ENCODE measurements around the gene GLDC.
"Not testable (repeated sequence)": the region's sequence is repeated elsewhere in the genome, so short reads cannot be mapped to it uniquely, and the experiment has no call there.

Gene GLDC

GRCh38 chr9:6660512-6660911 is 15.0 kb upstream of the GLDC start:
- no peak for FAIRE-seq

GRCh38 chr9:6658628-6659353 is 13.3 kb upstream of the GLDC start:
- no peak for FAIRE-seq

DNA sequence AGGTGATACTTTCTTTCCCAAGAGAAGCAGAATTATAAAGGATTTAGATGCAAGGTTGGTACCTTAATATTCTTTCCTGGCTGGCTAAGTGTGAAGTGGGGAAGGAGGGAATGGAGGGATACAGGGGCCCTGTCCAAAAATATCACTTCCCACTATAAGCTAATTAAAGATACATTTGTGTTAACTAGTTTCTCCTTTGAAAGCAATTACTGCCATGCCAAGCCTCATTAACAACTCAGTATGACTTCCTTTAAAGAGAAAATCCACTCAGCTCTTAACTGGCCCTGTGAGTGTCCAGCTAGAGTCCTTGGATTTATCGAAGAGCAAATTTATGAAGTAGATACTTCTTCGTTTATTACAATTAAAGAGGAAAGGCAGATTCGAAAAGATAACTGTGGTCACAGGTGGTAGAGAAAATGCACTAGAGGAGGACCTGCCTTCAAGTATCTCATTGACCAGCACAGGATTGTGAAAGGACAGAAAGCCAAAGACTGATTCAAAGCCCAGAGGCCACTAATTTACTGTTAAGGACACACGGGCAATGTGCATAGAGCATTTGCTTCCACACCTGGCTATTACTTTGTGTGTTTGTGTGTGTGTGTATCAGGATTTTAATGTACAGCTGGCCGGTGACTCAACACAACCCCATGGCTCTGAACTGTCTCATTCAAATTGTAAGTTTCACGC is 11.2 kb upstream of the GLDC start:
- FAIRE-seq, result no peak

DNA sequence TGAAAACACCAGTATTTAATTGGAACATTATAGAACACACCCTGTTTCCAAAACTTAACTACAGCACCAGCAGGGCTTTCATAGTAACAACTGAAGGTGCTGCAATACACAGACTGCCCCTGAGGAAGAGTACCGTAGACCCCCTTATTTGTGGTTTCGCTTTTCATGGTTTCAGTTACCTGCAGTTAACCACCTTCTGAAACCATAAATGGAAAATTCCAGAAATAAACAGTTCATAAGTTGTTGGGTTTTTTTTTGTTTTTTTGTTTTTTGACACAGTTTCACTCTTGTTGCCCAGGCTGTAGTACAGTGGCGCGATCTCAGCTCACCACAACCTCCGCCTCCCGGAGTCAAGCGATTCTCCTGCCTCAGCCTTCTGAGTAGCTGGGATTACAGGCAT is 9.5 kb upstream of the GLDC start:
- no peak for FAIRE-seq

DNA sequence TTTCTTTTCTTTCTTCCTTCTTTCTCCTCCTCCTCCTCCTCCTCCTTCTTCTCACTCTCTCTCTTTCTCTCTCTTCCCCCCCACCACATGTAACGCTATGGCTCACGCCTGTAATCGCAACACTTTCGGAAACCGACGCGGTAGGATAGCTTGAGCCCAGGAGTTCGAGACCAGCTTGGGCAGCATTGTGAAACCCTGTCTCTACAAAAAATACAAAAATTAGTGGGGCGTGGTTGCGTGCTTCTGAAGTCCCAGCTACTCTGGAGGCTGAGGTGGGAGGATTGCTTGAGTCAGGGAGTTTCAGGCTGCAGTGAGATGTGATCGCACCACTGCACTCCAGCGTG is 736 bp upstream of the GLDC start:
- FAIRE-seq, result no peak

- FAIRE-seq, result not testable (repeated sequence)
Observed at GRCh38 chr9:6645105-6645354, 499 bp downstream of the GLDC start.

- FAIRE-seq, result no peak
Observed at GRCh38 chr9:6644346-6645104, 1.0 kb downstream of the GLDC start.

DNA sequence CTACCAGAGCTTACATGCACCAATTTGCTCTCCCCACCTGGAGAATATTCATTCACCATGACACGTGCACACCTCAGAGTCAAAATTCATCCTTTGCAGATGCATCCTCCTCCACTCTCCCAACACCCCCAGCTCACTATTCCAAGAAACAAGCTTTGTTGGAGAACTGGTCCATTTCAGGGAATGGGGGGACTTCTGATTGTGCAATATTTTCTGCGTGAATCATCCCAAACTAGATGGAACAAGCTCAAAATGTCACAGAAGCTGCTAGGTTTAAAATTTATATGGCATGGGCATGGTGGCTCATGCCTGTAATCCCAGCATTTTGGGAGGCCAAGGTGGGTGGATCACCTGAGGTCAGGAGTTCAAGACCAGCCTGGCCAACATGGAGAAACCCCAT is 3.6 kb downstream of the GLDC start:
- no peak for FAIRE-seq

DNA sequence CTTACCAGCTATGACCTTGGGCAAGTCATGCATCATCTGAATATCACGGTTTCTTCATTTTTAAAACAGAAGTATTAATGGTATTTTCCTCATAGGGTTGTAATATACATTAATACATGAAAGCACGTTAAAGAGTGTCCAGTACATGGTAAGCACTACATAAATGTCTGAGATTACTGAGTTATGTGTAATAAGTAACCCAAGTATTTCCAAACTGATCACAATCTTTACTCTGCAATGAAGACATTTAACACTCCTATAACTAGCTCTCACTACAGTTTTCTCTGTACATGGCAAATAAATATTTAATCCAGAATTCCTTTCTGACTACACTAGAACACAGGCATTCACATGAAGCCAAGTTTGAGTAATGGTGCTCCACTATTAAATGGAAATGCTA is 4.0 kb downstream of the GLDC start:
- FAIRE-seq, result no peak

GRCh38 chr9:6641056-6641455 is 4.5 kb downstream of the GLDC start:
- no peak for FAIRE-seq

GRCh38 chr9:6640268-6641051 is 5.1 kb downstream of the GLDC start:
- no peak for FAIRE-seq

- FAIRE-seq, result no peak
Observed at GRCh38 chr9:6639622-6640021, 5.9 kb downstream of the GLDC start.

GRCh38 chr9:6634444-6634843 is 11.1 kb downstream of the GLDC start:
- no peak for FAIRE-seq

GRCh38 chr9:6633378-6633777 is 12.2 kb downstream of the GLDC start:
- FAIRE-seq, result no peak

DNA sequence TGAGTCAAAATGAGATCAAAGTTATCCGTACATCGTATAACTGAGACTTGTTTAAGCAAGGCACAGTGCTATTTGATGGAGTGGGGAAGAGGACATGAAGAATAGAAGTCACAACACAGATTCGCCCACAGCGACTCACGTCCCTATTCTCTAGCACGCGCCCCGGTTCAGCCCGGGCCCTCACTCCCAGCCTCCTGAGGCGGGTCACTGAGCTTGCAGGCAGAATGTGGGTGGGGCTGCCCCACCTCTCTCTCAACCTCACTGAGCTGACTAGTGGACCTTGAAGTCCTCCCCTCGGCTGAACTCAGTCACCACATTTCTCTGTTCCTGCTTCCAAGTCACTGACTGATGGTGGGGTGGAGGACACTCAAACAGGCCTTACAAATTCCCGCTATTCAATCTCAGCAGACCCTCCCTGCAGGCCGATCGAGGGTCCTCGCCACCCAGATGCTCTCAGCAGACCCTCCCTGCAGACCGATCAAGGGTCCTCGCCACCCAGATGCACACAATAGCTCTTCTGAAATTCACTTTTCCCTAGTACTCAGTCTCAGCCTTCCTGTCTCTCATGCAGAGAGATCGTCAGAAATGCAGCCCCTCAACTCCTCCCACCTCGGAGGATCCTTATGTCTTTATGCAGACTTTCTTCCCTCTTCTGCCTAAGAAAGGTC is 12.9 kb downstream of the GLDC start:
- no peak for FAIRE-seq

GRCh38 chr9:6631207-6631512 is 14.4 kb downstream of the GLDC start:
- no peak for FAIRE-seq

DNA sequence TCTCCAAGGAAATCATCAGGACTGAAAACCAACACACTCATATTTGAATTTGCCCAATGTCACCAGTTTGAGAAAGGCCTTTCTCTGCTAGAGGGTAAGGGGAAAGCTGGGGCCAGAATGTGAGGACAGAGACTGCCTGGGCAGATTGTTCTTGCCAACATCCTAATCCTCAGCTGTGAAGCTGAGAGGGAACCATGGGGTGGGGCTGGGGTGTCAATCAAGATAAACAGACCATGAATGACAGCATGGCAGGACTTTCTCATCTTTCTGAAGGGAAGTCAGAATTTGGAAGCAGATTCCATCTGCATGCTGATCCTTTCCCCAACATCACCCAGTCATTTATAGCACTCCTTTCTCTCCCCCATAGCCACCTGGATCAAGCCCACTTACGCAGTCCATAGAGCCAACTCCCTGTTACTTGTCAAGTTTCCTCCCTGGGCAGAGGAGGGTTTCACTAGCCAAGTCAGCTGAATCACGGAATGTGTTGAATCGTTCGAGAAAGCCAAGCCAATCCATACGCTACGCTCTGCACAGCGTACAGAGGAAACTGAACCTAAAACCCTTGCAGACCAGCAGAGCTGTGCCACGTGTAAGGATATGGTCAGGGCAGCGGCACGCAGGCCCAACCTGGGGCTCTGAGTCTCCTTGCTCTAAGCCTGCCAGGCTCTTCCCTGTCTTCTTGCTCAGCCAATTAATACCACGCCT is 14.9 kb downstream of the GLDC start:
- no peak for FAIRE-seq

GRCh38 chr9:6628704-6629103 is 16.8 kb downstream of the GLDC start:
- FAIRE-seq, result no peak

DNA sequence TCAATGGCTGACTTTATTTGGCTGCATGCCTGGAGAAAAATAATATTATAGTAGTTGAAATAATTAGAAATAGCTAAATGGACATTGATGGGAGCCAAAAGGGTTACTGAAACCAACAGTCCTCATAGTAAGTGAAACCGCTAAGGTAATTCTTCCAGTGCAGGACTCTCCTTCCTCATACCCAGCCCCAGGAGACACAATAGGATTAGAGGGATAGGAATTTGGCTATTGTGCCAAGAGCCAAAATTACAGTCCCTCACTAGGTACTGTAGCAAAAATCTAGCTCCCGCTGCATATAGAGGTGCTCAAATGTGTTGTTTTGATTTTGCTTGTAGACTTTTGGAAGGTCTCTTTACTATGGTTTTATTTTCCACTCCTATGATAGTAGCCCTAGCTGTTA is 20.2 kb downstream of the GLDC start:
- FAIRE-seq, result no peak

DNA sequence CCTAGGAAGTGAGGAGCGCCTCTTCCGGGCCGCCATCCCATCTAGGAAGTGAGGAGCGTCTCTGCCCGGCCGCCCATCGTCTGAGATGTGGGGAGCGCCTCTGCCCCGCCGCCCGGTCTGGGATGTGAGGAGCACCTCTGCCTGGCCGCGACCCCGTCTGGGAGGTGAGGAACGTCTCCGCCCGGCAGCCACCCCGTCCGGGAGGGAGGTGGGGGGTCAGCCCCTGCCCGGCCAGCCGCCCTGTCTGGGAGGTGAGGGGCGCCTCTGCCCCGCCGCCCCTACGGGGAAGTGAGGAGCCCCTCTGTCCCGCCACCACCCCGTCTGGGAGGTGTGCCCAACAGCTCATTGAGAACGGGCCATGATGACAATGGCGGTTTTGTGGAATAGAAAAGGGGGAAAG is 22.7 kb downstream of the GLDC start:
- FAIRE-seq, result not testable (repeated sequence)

GRCh38 chr9:6620796-6621195 is 24.7 kb downstream of the GLDC start:
- no peak for FAIRE-seq

DNA sequence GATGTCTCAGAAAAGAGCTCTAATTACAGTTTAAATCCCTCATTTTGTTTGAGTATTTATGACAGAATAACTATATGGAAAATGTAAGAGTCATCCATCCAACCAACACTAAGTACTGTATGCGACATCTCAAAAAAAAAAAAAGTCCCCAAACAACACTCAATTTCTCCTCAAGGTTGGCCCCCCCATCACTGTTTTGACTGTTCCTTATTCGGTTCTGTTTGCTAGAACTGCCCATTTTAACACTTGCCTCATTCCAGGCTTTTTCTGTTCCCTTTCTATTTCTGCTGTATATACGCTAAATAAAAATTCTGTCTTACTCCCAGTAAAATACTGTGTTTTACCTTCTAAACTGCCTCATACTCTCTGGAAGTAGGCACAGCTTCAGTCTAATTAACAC is 25.2 kb downstream of the GLDC start:
- FAIRE-seq, result no peak

GRCh38 chr9:6619909-6620308 is 25.6 kb downstream of the GLDC start:
- no peak for FAIRE-seq
